PFSK-1 (cell line): ENCODE results near the gene MR1.

Experiments
- POLR2AphosphoS5 ChIP-seq: IDR thresholded peaks from 2 replicates; pipeline ENCODE4 v1.6.1; 2012; ENCODE audit warnings: low read depth, mild to moderate bottlenecking, control low read depth, low read length, moderate library complexity
- SIN3A ChIP-seq: IDR thresholded peaks from 2 replicates; pipeline ENCODE4 v1.6.1; 2012; ENCODE audit warnings: mild to moderate bottlenecking, low read length, moderate library complexity, borderline replicate concordance; ENCODE audit not compliant: insufficient read depth
- TAF1 ChIP-seq: IDR thresholded peaks from 2 replicates; pipeline ENCODE4 v1.6.1; 2012; ENCODE audit warnings: low read length, control low read depth, borderline replicate concordance; ENCODE audit not compliant: insufficient read depth

GRCh38 chr1:181021811-181022434 is 11.9 kb upstream of the MR1 start:
- TF ChIP-seq SIN3A: no peak; the same call in 1 of the 2 replicates
- TF ChIP-seq POLR2AphosphoS5: peak; percentile 47
- TF ChIP-seq TAF1: no peak
